GM18870 (cell line): ENCODE results near the gene TYW1.
"Not testable (repeated sequence)": the region's sequence is repeated elsewhere in the genome, so short reads cannot be mapped to it uniquely, and the experiment has no call there.

Experiments
- ATAC-seq: cut with Tn5 transposase; IDR thresholded peaks from one replicate; pipeline ENCODE4 v1.9.1; 2021; ENCODE audit warnings: moderate library complexity; ENCODE audit not compliant: unreplicated experiment

Gene TYW1

DNA sequence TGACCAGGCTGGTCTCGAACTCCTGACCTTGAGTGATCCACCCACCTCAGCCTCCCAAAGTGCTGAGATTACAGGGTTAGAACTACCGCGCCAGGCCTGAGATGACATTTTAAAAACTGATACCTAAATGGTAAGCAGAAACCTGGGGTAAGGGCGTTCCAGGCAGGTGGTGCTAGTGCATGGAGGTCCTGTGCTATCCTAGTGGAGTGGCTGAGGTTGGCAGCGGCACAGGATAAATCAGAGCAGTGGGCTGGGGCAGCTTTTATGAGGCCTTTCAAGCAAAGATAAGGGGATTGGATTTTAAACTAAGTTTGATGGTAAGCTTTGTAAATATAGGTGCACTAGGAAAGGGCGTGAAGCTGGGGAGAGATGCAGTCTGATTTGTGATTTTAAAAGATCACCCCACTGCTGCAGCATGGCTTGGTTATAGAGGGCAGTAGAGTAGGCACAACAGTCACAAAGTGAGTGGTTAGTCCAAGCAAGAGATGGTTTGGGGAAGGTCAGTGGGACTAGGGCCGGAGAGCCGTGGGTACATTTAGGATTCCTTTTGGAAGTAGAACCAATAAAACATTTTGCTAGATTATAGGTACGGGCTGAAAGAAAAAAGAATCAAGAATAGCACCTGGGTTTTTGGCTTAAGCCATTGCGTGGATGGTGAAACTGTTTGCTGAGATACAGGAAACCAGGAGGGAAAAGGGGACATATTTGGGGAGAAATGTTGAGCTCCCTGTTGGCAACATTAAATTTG lies 188.5 kb downstream of the TYW1 start:
- ATAC-seq, result peak; percentile 48

- peak; percentile 92 for ATAC-seq
Observed at GRCh38 chr7:67185660-67186129, 189.1 kb downstream of the TYW1 start.

DNA sequence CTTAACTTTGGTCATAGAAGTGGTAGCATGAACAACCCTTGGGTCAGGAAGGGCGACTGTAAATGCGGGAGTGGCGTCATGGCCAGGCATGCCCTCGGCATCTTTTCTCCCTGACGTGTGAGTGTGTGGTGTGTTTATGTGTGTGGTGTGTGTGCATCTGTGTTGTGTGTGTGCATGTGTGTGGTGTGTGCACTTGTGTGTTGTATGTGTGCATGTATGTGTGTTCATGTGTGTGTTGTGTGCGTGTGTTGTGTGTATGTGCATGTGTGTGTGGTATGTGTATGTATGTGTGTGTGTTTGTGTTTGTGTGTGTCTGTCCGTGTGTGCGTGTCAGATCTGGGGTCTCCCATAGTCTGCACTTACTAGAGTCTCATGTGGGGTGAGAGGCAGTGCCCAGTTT lies 192.5 kb downstream of the TYW1 start:
- ATAC-seq, result not testable (repeated sequence)

DNA sequence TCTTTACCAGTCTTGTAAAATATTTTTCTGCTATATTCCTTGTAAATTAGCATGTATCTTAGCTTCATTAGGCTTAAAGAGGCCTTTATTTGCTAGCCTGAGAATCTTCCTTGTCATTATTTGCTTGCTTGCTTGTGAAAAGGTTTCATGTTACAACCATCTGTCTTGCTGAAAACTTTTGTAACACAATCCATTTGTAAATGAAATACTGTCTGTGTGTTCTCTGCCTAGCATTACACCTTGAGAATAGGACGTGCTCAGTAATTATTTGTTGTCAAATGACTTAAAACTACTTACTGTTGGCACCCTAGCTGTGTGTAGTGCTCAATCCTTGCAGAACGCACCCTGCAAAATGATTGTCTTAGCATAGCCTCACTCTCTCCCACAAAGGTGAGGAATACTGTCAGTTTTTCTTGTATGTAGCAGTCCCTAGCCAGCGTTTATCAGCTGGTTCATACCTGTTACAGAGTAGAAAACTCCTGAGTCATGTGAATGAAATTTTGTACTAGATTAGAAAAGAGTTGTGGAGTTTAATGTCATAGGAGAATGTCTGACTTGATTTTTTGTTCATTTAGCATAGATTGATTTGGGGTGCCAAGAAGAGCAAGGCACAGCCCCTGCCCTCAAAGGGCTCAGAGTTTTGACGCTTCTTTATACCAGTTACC lies 193.3 kb downstream of the TYW1 start:
- not testable (repeated sequence) for ATAC-seq

- ATAC-seq, result not testable (repeated sequence)
Observed at GRCh38 chr7:67191002-67191720, 194.5 kb downstream of the TYW1 start.

DNA sequence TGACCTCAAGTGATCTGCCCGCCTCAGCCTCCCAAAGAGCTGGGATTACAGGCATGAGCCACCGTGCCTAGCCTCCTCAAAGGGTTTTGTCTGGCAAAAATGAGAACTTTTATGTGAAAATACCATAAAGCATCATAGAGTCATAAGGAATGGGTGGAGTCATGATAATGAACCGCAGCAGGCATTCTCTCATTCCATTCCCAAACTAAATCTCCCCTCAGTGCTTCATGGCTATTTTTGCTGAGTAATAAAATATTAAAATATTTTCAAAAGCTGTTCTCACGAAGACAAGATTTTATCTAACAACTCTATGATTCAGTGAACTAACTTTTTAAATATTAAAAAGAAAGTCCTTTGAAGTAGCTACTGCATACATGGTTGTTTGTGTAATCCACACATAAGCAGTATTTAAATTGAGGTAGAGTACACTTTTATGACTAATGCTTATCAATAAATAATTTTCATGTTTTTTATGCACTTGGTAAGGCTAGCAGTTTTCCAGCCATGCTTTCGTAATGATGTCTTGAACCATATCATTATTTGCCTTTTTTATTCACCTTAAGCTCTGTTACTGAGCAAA lies 195.6 kb downstream of the TYW1 start:
- ATAC-seq, result not testable (repeated sequence)

- ATAC-seq, result not testable (repeated sequence)
Observed at GRCh38 chr7:67192889-67193613, 196.4 kb downstream of the TYW1 start.

DNA sequence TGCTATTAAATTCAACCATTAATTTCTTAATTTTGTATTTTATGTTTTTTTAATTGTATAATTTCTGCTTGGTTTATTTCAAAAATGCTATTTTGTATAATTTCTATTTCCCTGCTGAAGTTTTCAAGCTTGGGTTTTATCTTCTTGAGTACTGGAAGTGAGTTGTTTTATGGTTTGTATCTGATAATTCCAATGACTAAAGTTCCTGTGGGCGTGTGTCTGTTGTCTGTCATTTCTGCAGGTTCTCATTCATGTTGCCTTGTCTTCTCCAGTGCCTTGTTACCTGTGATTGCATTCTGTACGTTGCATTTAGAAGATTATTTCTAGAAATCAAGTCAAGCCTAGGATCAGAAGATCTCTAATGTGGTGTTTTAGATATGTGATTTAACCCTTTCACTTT lies 199.5 kb downstream of the TYW1 start:
- ATAC-seq, result not testable (repeated sequence)

GRCh38 chr7:67198865-67199526 lies 202.4 kb downstream of the TYW1 start:
- ATAC-seq, result not testable (repeated sequence)

DNA sequence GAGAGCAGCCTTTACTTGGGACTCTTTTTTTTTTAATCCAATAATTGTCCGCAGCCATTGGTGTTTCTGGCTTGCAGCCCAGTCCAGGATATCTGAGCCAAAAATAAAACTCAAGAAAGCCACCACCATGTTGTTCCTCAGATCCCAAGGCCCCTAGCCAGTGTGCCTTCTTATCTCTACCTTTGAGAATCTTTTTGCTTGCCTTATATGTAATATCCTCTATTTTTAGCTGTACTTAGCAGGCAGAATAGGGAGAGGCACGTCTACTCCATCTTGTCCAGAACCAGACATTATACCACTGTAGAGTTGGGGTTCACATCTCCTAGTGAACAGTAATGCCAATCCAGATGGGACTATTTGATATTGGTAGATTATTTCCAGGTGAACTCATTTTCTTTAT lies 209.1 kb downstream of the TYW1 start:
- not testable (repeated sequence) for ATAC-seq

- no peak for ATAC-seq
Observed at GRCh38 chr7:67206452-67206851, 209.8 kb downstream of the TYW1 start.

GRCh38 chr7:67208656-67209055 lies 212.0 kb downstream of the TYW1 start:
- not testable (repeated sequence) for ATAC-seq

DNA sequence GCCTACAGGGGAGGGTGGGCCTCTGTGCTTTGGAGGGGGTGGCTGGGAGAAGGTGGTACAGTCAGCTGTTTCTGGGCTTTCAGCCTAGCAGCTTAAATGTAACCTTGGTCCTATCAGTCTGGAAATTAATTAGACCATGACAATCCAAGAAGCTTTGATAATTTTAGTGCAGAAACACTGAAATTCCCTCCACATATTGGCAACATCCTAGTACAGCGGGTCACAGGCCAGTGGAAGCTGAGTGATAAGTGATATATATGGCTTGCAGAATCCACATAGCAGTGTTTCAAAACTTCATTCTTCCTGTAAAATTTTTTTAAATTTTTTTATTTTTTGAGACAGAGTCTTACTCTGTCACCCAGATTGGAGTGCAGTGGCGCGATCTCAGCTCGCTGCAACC lies 212.6 kb downstream of the TYW1 start:
- ATAC-seq, result no peak

DNA sequence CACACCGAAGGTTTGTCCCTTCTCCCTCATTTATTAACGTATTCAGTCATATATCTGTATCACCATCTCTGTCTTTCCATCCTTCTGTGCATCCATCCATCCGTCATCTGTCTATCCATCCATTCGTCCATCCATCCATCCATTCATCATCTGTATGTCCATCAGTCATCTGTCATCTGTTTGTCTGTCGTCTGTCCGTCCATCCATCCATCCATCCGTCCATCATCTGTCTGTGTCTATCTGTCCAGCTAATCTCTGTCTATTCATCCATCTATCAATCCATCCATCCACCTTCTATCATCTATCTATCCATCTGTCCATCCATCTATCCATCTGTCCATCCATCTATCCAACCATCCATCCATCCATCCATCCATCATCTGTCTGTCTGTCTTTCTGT lies 213.9 kb downstream of the TYW1 start:
- ATAC-seq, result no peak

- ATAC-seq, result not testable (repeated sequence)
Observed at GRCh38 chr7:67211650-67212330, 215.2 kb downstream of the TYW1 start.

GRCh38 chr7:67213038-67213437 lies 216.4 kb downstream of the TYW1 start:
- not testable (repeated sequence) for ATAC-seq

DNA sequence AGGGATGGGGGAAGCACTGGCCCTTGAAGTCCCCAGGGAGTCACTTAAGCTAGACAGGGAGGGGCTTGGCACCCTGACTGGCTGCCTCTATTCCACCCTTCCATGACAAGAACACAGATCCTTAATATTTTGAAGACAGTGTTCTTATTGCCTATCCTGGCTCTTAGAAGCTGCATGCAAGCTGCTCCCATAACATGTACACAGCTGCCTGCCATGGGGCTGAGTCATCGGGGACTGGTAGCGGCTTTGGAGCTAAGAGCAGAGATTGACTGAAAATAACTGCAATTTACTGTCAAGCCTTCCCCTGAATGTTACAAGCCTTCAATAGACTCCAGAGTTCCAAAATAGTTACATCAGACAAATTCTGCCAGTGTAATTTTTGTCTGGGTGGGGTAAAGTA lies 226.9 kb downstream of the TYW1 start:
- ATAC-seq, result not testable (repeated sequence)

DNA sequence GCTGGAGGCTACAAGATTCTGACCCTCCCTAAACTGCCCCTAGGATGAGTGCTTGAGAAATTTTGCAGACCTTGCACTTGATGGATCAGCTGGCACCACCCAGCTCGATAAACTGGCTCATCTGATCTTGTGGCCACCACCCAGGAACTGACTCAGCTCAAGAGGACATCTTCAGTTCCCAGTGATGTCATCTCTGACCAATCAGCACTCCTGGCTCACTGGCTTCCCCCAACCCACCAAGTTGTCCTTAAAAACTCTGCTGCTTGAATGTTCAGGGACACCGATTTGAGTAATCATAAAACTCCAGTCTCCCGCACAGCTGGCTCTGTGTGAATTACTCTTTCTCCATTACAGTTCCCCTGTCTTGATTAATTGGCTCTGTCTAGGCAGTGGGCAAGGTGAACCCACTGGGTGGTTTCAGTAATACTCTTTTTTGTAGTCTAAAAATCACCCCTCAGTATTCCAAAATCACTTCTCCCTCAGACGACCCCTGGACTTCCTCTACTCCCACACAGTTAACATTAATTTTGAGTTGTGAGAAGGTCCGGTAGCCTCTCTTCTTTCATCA lies 229.8 kb downstream of the TYW1 start:
- not testable (repeated sequence) for ATAC-seq

GRCh38 chr7:67226967-67227366 lies 230.3 kb downstream of the TYW1 start:
- ATAC-seq, result not testable (repeated sequence)
